OCI-M2 (cell line): Measurements from ENCODE around the gene TRIM60.
"Not testable (repeated sequence)": the region's sequence is repeated elsewhere in the genome, so short reads cannot be mapped to it uniquely, and the experiment has no call there.

ENCODE experiments used
- DNase-seq: peaks from one replicate; lab custom pipeline; 2025; ENCODE audit not compliant: unreplicated experiment; lab: John Stamatoyannopoulos, UW

Gene TRIM60

DNA sequence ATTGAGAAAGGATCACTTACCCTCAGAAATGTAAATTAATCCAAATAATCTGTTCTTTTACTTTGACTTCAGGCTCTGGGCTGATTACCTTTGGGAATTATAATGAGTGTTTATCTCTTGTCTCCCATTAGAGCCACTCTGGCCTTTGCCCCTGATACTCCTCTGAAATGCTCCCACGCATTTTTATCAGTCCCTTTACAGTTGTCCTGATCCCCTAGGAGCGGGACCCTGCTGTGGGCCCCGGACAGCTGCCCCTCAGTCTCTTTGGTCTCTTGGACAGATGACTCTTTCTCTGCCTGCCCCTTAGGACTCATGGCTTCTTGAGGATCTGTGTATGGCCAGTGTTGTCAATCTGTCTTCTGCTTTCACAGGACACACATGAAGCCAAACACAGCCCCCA, 20.8 kb downstream of the TRIM60 start:
- DNase-seq = no peak

DNA sequence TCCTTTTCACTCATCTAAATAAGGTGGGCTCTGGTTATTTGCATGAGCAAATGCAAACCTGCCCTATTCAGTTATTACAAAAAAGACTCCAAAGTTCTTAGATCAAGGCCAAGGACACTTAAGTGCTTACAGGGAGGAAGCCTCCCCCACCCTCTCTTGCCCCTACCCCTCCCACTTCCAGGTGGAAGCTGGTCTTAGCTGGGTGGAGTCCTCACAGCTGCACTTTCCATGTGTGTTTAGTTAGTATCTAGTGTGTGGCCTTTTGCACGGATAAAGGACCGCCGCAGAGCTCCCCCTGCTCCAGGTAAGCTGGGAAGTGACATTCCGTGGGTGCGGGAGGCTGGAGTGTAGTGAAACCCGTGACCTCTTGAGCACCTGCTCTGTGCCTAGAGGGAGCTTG, 21.8 kb downstream of the TRIM60 start, which contains the start of gene TRIM75:
Gene TRIM75, plus strand, starts transcription at position 222 of the 400 bp plus-strand sequence. CDS start 5,282 bp downstream, outside the sequence.
- no peak for DNase-seq

DNA sequence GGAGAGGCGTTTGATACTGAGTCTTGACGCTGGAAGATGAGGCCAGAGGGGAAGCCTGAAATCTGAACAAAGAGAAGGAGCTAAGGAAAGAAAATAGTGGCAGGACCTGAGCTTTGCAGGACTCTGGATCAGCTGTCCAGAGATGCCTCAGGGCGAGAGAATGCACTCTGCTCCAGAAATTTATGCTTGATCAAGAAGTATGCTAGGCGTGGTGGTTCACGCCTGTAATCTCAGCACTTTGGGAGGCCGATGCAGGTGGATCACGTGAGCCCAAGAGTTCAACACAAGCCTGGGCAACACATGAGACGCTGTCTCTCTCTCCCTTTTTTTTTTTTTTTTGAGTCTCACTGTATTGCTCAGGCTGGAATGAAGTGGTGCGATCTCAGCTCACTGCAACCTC, 23.8 kb downstream of the TRIM60 start:
- DNase-seq = no peak

DNA sequence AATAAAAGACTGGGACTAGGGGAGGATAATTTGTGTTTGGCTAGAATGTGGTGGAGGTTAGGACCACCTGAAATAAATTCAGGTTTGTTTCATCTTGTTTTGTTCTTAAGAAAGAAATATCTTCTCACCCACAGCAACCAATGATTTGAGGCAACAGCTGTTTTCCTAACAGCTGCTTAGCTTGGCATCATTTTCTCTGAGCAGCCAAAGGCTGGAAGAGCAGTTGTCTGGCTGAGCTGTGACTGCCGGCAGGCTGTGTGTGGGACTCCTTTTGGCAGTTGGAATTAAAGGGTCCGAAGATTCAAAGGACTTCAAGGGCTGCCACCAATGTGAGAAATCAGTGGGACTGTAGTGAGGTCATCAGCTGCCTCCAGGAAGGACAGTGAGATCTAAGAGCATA, 26.9 kb downstream of the TRIM60 start:
- no peak for DNase-seq

DNA sequence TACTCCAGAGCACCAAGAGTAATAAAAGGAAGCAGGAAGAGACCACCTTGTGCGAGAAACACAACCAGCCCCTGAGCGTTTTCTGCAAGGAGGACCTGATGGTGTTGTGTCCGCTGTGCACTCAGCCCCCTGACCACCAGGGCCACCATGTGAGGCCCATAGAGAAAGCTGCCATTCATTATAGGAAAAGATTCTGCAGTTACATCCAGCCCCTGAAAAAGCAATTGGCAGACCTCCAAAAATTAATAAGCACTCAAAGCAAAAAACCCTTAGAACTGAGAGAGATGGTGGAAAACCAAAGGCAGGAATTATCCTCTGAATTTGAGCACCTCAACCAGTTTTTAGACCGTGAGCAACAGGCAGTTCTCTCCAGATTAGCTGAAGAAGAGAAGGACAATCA, 27.6 kb downstream of the TRIM60 start:
- DNase-seq = no peak

DNA sequence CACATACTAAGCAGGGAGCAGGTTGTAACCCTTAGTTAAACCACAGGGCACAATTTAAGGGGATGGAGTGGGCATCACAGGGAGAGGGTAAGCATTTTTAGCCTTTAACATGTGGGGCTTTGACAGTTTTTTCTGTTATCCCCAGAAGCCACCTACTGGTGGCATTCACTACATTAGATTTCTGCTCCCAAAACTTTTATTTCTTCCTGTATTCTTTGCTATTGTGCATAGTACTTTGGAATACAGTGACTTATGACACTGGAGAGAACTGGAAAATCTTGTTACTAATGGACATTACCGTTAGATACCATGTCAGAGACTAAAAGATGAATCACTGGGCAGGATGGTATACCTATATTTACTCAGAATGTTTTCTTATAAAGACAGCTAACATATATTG, 29.1 kb downstream of the TRIM60 start:
- no peak for DNase-seq

DNA sequence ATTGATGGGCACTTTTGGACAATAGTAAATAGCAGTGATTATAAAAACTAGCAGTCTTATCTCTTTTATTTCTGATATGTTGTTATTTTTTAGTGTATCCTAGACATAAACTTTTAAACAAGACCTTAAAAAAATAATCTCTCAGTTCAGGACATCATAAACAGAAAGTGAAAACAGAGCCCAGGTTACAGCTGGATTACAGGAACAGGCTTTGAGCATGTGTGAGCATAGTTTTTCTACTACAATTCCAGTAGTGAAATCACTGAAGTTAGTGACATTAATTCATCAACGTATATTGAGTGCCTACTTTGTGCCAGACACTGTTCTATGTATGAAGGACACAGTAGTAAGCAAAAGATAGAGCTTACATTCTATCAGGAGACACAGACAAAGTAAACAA, 38.8 kb downstream of the TRIM60 start:
- DNase-seq = no peak

DNA sequence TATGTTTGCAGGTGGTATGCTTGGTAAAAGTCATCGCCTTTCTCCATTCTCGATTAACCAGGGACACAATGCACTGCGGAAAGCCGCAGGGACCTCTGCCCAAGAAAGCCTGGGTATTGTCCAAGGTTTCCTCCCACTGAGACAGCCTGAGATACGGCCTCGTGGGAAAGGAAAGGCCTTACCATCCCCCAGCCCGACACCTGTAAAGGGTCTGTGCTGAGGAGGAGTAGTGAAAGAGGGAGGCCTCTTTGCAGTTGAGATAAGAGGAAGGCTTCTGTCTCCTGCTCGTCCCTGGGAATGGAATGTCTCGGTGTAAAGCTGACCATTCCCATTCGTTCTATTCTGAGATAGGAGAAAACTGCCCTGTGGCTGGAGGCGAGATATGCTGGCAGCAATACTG, 41.5 kb downstream of the TRIM60 start:
- DNase-seq = not testable (repeated sequence)

DNA sequence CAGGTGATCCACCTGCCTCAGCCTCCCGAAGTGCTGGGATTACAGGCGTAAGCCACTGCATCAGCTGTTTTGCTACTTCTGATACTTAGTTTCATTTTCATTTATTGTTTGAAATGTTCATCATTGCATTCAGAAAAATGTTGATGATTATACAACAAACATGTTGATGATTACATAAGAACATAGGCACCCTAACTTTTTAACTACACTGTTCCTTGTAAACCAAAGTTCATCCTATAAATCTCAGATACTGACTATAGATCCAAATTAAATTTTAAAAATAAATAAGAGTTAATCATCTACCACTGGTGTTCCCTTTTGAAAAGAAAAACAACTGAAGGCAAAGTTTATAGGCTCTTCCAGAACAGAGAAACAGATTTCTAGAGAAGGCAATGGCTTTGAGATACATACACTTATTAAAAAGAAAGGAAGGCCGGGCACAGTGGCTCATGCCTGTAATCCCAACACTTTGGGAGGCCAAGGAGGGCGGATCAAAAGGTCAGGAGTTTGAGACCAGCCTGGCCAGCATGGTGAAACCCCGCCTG, 45.3 kb downstream of the TRIM60 start:
- no peak for DNase-seq

DNA sequence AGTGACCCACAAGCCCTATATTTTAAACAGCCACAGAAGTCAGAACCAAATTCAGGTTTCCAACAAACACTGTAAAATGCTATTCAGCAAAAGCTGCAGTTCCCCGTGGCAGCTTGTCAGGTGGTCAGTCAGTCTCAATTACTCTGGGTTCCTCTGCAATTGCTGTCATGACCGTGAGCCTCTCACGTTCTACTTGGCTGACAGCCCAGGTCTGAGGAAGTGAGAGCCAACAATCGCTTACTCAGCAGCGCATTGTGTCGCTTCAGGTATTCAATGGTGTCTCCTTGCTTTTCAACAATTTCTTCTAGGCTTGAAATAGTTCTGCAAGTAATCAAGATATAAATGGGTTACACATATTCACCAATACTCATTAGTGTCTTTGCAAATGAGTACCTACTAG, 47.7 kb downstream of the TRIM60 start:
- DNase-seq = no peak

DNA sequence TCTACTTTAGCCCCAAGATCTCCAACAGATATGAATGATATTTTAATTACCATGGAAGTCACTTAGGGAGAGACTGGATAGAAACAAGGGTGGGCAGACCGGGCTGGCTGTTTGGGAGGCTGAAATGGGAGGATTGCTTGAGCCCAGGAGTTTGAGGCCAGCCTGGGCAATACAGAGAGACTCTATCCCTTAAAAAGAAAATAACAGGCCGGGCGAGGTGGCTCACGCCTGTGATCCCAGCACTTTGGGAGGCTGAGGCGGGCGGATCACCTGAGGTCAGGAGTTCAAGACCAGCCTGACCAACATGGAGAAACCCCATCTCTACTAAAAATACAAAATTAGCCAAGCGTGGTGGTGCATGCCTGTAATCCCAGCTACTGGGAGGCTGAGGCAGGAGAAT, 53.0 kb downstream of the TRIM60 start:
- not testable (repeated sequence) for DNase-seq

DNA sequence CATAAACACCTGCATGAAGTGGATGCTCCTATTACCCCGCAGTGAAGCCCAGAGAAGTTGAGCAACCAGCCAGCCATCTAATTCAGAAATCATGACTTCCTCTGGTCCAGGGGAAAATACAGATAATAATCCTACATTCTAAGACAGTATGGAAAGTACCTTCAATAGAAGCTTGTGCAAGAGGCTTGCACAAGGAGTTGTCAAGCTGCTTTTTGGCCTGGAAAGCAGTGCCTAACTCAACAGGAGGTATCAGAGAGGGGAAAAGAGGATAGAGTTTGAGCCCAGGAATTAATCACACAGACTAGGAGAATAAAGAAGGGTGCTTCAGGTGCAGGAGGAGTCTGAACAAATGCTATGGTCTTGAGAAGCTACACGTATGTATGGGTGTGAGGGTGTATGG, 54.1 kb downstream of the TRIM60 start:
- DNase-seq = no peak

DNA sequence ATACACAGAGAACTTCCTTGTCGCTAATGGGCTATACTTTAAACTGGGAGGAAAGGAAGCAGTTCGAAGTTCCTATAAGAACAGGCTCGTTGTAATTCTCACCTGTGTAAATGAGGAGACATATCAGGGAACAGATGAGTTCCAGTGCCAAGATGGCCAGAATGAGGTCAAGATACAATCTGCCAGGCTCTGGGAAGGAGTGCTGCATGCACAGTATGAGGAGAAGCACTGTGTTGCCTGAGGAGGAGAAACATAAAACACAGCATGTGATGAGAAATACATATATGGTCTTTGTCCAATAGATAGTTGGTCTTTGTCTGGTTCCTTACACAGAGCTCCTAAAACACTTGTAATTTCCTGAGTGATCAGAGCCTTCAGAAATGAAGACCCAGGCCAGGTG, 56.6 kb downstream of the TRIM60 start:
- no peak for DNase-seq
